Natural killer cell (primary cell): ENCODE results near the gene FBXO44. TPM values are rescaled to one million over a fixed set of nuclear protein-coding genes. Genes with fewer than 3 reads are reported as not detected.

Experiments
- ATAC-seq, 3 donors: fragments of 150-1000 bp in 2 of 3; fragments of 200-7000 bp in 1 of 3; cut with Tn5 transposase; 1 replicate in 1 of 3; 2 replicates in 2 of 3; pipeline ENCODE4 v1.10.0; 2021; ENCODE audit warnings: mild to moderate bottlenecking in 2 of 3, moderate library complexity in 2 of 3
- DNase-seq, 2 donors: peaks; one replicate each; pipeline versions ENCODE4 v3.0.0 to v3.0.0-alpha.2; 2013 to 2021; ENCODE audit warnings: mixed read lengths in 1 of 2
- H3K27ac ChIP-seq: one replicate; pipeline ENCODE4 v1.5.1; 2013; ENCODE audit warnings: mild to moderate bottlenecking, low read length
- H3K27me3 ChIP-seq: one replicate; pipeline ENCODE4 v1.6.1; 2013; ENCODE audit warnings: low read length; ENCODE audit not compliant: control insufficient read depth, insufficient read depth
- H3K36me3 ChIP-seq: one replicate; pipeline ENCODE4 v1.6.1; 2013; ENCODE audit warnings: low read length; ENCODE audit not compliant: control insufficient read depth, insufficient read depth
- H3K4me1 ChIP-seq: one replicate; pipeline ENCODE4 v1.6.1; 2013; ENCODE audit warnings: low read length; ENCODE audit not compliant: control insufficient read depth, insufficient read depth
- H3K4me3 ChIP-seq: one replicate; pipeline ENCODE4 v1.5.1; 2013; ENCODE audit warnings: low read length
- H3K9me3 ChIP-seq: one replicate; pipeline ENCODE4 v1.6.1; 2013; ENCODE audit warnings: low read length; ENCODE audit not compliant: control insufficient read depth, insufficient read depth
- H3K27ac Mint-ChIP-seq, 2 donors: one replicate each; pipeline ENCODE4 v1.8.0; 2022; ENCODE audit warnings: mild to moderate bottlenecking in 2 of 2, mixed read lengths in 2 of 2, moderate library complexity in 1 of 2
- H3K27me3 Mint-ChIP-seq, 2 donors: one replicate each; pipeline ENCODE4 v1.8.0; 2022; ENCODE audit warnings: low read depth in 2 of 2, mixed read lengths in 2 of 2
- H3K36me3 Mint-ChIP-seq: one replicate; pipeline ENCODE4 v1.8.0; 2022; ENCODE audit warnings: mixed read lengths
- H3K4me1 Mint-ChIP-seq, 2 donors: one replicate each; pipeline ENCODE4 v1.8.0; 2022; ENCODE audit warnings: mixed read lengths in 2 of 2
- H3K4me3 Mint-ChIP-seq: one replicate; pipeline ENCODE4 v1.8.0; 2022; ENCODE audit warnings: mild to moderate bottlenecking, moderate library complexity, mixed read lengths
- H3K9me3 Mint-ChIP-seq, 2 donors: one replicate each; pipeline ENCODE4 v1.8.0; 2022; ENCODE audit warnings: mixed read lengths in 2 of 2
- CTCF ChIP-seq: fragments of 200-600 bp; IDR thresholded peaks from one replicate; pipeline ENCODE4 v1.8.0; 2022; ENCODE audit warnings: antibody characterized with exemption
- WGBS: methylation state at CpG from one replicate; pipeline ENCODE4 v1.1.7; 2013; ENCODE audit warnings: missing lambda C conversion rate; ENCODE audit not compliant: insufficient coverage; 5-methylcytosine and 5-hydroxymethylcytosine counted together
- intact Hi-C: fragments of 100-400 bp; cut with micrococcal nuclease; formaldehyde crosslinking; loops from one replicate; pipeline ENCODE4 v1.14.2; 2022
- total RNA-seq, 4 donors: library from RNA; stranded (reverse); fragments of 120-200 nt in 1 of 4; gene quantifications; one replicate each; pipeline versions ENCODE4 v1.2.3 to v1.2.4, GENCODE V29; 2013 to 2022

The FBXO44 gene
- total RNA-seq, 3 donors from 2014 or later (not counting 1 experiment from before 2014, with no cell fraction given): 57.6 to 79.1 (median 69.8) TPM

- intact Hi-C loops: no loop called here
- peaks cover 10% of the 10 kb centered on the region in 2 donors for H3K27me3 Mint-ChIP-seq
Measured at GRCh38 chr1:11628767-11629166, 25.9 kb upstream of the FBXO44 start.

GRCh38 chr1:11629184-11630016, 25.3 kb upstream of the FBXO44 start:
- H3K4me1 ChIP-seq: no peaks in the 10 kb centered on the region
- TF ChIP-seq CTCF: no peak
- H3K4me3 ChIP-seq: no peak overlapping the region
- ATAC-seq: no peak
- Mint-ChIP-seq H3K27ac (no peak overlapping the region), H3K4me1 (no peaks in the 10 kb centered on the region), H3K36me3 (no peaks in the 10 kb centered on the region), H3K27me3 (peaks cover 10% of the 10 kb centered on the region in 2 donors), H3K4me3 (no peak overlapping the region), H3K9me3 (no peaks in the 10 kb centered on the region)
- no peaks in the 10 kb centered on the region for H3K9me3 ChIP-seq
- DNase-seq: no peak
- 56% methylated on average over 13 of the region's 15 CpGs for WGBS
- no peaks in the 10 kb centered on the region for H3K27me3 ChIP-seq
- no peak overlapping the region for H3K27ac ChIP-seq
- H3K36me3 ChIP-seq: no peaks in the 10 kb centered on the region
- intact Hi-C loops: no loop called here

More at GRCh38 chr1:11628767-11629166, 25.9 kb upstream of the FBXO44 start:
- no peaks in the 10 kb centered on the region for H3K4me1 ChIP-seq
- ATAC-seq (no peak), DNase-seq (no peak)
- Mint-ChIP-seq H3K27ac (no peak overlapping the region), H3K4me3 (no peak overlapping the region), H3K36me3 (no peaks in the 10 kb centered on the region), H3K4me1 (no peaks in the 10 kb centered on the region), H3K9me3 (no peaks in the 10 kb centered on the region)
- no peaks in the 10 kb centered on the region for H3K9me3 ChIP-seq
- no peak for TF ChIP-seq CTCF
- no peaks in the 10 kb centered on the region for H3K27me3 ChIP-seq
- no peak overlapping the region for H3K4me3 ChIP-seq
- no peaks in the 10 kb centered on the region for H3K36me3 ChIP-seq
- H3K27ac ChIP-seq: no peak overlapping the region
- 92% methylated on average over 7 of the region's 7 CpGs for WGBS

DNA sequence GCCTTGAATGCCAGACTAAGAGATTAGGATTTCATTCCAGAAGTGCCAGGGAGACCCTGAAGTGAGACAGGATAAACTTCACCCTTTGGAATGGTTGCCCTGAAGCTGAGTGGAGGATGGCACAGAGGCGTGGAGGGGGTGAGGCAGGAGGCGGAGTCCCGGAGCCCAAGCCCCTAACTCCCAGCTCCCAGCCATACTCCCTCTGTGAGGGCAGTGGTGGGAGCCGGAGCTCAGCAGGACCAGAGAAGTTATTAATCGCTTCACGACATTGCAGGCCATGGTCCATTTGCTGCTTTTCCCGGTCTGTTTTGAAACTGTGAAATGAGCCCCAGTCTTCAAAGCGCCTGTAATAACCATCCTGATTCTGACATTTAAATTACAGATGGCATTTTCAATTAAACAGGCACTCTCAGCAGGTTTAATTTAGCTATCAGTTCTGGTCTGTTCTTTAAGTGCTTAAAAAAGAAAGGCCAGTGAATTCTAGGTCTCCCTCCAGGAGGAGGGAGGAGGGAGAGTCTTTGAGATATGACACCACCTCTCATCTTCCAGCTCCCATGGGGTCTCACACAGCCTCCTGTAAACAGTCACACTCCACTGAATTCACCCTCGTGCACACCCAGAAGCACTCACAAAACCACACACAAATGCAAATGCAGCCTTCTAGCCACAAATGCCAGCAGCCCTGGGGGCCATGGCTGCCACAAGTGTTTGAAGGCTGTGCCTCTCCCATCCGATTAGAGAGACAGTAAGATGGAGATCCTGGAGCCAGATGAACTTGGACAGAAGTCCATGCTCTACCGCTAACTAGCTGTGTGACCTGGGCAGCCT, 20.1 kb upstream of the FBXO44 start:
- Mint-ChIP-seq H3K4me3 (no peak overlapping the region), H3K9me3 (no peaks in the 10 kb centered on the region), H3K27me3 (peaks cover 6 to 21% of the 10 kb centered on the region in 2 donors), H3K4me1 (no peaks in the 10 kb centered on the region), H3K27ac (no peak overlapping the region), H3K36me3 (no peaks in the 10 kb centered on the region)
- no peak for TF ChIP-seq CTCF
- ATAC-seq (no peak), DNase-seq (no peak)
- no peak overlapping the region for H3K4me3 ChIP-seq
- H3K9me3 ChIP-seq: no peaks in the 10 kb centered on the region
- WGBS: 71% methylated on average over 8 of the region's 11 CpGs
- intact Hi-C loops: no loop called here
- H3K36me3 ChIP-seq: no peaks in the 10 kb centered on the region
- no peak overlapping the region for H3K27ac ChIP-seq
- peaks cover 4% of the 10 kb centered on the region for H3K27me3 ChIP-seq
- no peaks in the 10 kb centered on the region for H3K4me1 ChIP-seq
